Measurements from ENCODE around the gene OR9A2.
A peak's percentile ranks its signal among the peaks of the same experiment; 100 is the strongest.
"Not testable (repeated sequence)": the region's sequence is repeated elsewhere in the genome, so short reads cannot be mapped to it uniquely, and the experiment has no call there.

OR9A2 gene

DNA sequence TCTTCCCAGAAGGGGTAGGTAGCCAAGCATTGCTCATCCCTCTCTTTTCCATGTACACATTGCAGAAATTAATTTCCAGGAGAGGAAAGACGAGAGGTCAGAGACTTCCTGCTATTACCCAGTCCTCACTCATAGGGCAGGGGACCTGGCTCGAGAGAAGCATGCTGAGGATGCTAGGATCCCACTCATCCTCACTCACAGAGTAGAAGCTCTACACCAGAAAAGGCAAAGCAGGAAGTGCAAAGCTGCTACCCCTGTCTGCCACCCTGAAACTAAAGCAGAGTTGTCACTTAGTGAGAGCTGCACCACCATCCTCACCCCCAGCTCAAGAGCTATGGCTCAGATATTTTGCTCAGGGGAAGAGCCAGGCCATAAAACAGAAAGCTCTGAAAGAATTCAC, 9.9 kb downstream of the OR9A2 start:
- DNase-seq, result no peak

DNA sequence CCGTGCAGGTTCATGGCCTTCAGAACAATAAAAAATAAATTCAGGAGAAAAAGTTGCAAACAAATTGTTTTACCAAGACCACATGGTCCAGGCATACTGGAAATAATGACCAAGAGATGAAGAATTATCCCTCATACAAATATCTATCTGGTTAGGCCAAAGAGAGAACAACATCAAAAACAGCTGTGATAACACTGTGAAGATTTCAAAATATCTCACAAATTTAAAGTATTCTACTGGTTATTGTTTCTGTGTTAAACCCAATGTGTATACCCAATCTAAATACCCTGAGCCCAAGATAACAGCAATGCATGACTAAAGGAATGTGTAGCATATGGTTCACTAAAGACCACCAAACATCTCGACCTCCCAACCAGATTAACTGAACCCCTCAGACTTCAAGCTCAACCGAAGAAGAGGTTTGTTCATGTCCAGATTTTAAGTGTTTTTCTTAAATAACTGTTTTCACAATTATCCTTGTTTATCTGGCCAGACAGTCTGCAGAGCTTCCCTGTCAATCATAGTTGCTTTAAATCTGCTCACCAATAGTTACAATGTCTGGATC, 10.9 kb downstream of the OR9A2 start:
- no peak for DNase-seq

DNA sequence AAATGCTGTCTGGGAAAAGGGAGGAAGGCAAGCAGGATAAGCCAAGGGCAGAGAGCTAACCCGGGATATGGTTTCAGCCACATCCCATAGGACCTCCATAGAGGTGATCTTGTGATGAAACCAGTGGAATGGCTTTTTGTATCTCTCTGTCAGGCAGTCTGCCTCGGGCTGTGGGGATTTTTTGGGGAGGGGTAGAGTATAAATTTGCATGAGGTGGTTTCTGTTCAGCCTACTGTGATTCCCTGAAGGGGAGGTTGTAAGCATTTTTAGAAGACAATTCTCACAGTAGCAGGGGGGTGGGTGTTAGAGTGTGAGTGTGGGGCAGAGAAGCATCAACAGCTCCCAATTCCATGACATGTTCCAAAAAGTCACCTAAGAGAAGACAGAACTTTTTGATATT, 11.8 kb downstream of the OR9A2 start:
- no peak for DNase-seq

DNA sequence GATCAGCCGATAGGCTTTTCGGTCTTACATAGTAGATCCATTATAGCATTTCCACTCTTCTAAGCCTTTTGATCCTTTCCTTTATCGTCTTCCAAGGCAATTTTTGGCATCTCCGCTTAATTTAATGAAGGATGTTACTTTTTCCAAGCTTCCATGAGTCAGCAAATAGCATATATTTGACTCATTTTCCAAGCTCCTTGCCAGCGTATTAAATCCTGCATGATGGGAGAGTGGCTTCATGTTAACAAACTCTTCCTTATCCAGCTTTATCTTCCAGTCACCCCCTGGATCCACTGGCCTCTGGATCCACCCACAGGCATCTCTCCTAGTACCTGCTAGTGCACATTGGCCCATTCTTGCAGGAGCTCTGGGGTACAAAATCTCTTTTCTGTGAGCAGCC, 13.0 kb downstream of the OR9A2 start:
- DNase-seq, result no peak

DNA sequence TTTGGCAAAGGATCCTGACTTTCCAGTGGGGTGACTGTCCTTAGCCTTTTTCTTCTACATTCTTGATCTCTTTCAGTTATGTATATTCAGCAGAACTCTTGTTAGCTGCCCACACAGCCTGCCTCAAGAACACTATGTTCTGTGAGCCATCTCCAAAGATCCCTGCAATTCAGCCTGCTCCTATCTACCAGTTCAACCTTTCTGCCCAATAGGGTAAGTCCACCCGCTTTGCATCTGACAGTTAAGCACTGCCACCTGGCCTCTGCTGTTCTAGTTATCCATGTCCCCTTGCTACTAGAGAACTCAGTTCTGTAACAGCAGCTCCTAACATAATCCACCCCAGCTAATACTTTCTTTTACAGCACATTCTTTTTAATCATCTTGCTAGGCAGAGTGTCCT, 13.5 kb downstream of the OR9A2 start:
- no peak for DNase-seq

DNA sequence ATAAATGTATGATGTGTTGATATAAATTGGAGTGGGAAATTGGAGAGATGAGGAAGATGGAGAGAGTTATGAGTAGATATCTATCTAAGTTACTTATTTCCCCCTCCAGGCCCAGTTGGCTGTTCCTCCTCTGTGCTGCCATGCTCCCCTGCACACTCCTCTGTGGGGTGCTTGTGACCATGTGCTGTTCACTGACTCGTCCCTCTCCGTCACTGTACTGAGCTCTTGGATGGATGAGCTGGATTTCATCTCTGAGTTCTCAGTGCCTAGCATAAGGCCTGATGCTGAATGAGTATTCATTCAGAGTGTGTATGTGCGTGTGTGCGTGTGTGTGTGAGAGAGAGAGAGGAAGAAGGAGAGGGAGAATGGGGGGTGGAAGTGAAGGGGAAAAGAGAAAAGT, 14.5 kb downstream of the OR9A2 start:
- no peak for DNase-seq

DNA sequence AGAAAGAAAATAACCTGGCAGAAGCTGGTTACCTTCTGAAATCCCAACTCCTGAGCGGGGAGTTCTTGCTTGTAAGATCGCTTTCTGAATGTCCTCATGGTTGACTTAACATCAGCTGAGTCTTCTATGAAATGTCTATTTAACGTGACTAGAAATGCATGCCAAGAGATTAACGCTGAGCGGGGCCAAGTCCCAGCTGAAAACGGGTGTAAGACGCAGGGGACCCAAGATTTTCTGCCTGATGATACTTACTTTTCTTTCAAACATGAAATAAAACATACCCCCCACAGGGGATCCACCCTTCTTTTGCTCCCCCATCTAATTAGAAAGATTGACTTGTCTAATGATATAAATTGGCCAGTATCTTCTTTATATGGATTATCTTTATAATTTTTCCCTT, 14.9 kb downstream of the OR9A2 start:
- no peak for DNase-seq

DNA sequence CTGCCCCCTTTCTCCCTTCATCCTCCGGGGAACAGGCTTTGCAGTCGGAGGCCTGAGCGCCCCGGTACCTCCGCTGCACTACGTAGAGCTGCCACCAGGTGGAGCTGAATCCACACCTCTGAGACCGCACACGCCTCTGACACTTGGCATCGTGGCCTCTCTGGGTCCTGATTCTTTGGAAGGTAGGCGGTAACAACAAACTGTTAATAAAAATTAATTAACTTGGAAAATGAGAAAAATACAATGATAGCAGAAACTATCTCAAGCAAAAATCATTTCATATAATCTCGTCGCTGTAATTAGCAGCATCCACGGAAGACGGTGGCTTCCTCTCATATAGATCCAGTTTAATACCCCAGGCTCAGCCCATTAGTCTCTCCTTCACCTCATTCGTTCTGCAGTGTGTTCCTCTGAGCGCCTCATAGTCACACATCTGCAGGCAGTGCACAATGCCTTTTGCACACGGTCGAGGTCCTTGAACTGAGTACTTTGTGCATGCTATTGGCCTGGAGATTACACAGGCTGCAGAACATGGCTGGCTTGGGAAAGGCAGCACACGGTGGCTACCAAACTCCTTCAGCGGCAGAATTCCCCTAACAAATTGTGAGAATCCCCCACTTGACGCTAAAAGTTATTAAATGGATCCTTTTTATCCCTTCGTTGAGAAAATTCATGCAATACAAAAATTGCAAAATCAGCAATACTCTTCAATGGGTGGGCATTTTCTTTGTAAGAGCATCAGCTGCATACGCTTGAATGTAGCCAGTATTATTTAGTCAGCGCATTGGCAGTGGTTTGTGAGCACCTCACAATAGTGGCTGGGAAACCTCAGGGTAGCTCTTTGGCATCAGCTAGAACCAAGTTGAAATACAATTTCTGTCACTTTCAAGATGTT, 18.7 kb downstream of the OR9A2 start:
- DNase-seq, result peak; percentile 93

DNA sequence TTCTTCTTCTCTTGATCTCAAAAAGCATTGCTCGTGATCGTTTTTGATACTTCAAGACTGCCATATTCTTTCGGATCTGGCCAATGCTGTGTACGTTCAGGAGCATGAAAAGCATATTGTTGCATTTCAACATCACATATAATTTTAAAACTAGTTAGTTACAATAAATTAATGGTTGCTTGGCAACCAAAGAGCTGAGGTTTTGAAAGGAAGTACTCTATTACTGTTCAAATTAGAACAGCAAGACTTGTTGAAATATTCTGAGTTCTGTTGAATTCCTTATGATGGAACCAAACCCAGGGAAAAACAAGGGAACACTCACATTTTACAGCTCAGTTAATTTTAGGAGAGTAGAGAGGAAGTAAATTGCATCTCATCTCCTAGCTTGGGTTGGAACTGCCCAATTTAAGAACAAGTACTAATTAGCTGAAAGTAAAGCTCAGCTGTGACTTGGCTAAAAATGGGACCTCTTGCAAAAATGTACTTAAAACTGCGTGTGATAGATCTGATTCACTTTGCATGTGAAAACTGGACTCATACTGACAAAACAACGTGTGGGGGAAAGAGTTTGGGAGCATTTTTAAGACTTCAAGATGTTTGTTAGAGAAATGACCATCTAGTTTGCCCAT, 21.2 kb downstream of the OR9A2 start:
- no peak for DNase-seq

DNA sequence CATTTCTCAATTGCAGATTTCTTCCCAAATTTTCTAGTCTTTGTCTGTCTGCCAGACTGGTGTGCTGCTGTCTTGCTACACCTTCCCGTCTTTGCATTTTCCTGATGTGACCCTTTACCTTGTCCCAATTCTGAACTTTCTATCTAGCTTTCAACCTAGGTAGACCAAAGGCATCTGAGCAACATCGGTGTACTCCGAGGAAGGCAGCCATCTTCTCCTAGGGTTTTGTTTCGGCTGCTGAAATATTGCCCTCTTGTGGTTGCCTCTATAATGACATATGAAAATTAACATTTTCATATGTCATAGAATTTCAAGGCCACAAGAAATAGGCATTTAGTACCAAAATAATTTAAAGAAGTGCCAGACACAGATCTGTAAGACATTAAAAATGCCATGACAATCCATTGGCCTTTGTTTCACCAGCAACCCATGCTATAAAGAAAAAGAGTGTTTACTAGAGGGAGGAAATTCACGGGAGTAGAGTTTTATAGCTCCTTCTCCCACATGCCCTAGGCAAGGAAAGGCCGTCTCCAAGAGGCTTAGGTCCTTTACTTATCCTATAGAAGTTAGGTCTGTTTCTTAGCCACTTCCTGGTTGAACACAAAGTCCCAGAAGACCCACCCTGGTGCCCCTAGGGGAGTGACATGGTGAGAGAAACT, 23.4 kb downstream of the OR9A2 start:
- no peak for DNase-seq

DNA sequence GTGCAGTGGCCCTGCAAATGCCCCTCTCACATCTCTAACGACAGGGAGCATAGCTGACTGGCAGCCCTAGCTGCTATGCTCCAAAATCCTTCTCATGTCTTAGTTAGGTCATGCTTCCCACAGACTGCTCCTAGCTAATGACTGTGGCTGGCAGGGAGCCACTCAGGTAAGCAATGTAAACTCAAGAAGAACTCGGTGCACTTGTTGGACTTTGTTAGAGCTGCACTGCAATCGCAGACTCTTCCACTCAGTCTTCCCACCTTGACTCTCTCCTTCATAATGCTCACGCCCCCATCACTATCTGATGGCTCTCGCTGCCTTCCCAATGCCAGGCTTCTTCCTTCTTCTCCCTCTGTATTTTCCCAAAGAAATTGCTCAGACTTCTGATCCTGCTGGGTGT, 24.0 kb downstream of the OR9A2 start:
- no peak for DNase-seq

DNA sequence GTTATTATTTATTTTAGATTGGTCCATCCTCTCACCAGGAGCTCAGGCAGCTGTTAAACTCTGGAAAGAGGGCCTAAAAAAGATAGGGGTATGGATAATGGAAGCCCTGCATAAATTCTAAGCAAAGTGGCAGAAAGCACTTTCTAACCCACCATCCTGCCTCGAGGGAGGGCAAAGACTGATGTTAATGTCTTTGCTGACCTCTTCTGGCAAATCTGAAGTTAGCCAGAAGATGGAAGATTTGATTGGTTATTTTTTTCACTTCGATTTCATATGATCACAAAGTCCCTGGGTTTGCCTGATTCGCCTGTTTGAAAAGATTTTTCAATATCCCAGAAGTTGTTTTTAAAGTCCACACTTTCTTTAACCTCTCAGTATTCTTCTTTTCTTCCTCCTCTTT, 24.8 kb downstream of the OR9A2 start:
- DNase-seq, result no peak

DNA sequence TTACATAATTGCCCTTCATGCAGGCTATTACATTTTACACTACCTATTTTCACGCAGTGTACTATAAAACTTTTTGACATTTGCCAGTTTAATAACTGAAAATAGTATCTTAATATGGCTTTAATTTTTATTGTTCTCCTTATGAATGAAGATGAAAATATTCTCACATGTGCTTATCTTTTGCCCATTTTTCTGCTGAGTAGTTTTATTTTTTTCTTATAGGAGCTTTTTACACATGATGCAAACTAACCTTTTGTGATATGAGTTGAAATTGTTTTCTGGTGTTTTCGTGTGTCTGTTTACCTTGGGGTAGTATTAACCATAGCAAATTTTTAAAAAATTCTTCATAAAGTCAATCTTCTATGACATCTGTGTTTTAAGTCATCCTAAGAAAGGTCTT, 26.3 kb downstream of the OR9A2 start:
- DNase-seq, result no peak

DNA sequence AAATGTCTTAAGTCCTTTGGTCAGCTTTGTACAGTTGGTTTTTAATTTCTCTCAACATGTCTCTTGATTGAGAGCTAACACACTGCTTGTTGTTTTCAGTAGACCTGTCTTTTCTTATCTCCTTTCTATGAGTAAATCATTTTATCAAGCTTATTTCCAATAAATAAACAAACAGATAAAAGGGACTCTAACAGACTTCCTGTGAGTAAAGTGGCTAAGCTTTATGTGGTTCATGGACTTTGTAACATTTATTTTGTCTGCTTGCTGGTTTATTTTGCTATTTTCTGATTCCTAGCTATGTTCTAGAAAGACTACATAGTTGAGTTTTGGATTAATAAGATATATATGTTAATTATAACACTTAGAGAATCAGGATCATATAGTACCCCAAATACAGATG, 27.1 kb downstream of the OR9A2 start:
- no peak for DNase-seq

DNA sequence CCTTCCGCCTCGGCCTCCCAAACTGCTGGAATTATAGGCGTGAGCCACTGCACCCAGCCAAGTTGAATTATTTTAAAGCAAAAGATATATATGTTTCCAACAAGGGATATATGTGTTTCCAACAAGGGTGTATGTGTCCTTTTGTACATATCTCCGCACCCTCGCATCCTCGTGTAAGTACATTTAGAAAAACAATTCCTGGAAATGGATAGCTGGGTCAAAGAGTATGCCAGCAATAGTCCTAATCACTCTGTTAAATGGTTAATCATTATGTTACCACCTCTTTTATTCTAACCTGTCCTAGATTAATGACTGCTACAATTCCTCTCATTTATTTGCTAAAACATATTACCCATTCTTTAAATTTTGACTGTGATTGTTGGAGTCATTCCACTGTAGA, 28.0 kb downstream of the OR9A2 start:
- no peak for DNase-seq

DNA sequence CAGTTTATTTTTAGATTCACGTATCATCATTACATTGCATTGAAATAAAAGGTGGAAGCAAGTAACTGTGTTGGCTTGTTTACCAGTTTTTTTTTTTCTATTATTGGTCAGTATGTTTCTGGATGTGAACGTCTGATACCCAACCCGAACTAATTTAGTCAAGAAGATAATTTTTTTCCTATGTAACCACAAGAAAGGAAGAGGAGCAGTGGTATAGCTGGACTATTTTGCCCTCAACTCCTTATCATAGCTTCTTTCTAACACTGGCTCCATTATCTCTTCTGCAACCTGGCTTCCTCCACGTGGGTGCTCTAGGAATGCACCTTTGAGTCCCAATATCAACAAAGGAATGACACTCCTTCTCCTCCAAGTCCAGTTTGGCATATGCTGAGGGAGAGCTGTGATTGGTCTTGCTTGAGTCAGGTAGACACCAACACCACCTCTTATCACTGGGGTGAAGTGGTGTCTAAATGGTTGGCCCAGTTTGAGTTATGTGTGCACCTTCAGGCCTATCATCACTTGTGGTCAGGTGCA, 29.4 kb downstream of the OR9A2 start:
- DNase-seq, result no peak

DNA sequence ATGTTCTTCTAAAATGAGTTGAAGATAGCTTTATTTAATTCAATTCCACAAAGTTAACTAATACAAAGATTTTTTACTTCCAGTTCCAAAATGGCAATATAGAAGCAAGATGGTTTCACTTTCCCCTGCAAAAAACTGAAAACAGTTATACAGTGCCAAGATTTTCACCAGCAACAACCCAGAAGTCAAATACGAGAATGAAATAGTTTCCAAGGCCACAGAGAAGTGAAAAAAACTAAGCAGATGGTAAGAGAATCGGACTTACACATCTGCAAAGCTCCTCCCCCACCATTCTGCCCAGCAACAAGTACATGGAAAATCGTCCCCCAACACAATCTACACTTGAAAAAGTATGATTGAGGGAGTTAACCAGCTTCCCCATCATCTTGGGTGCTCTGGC, 34.5 kb downstream of the OR9A2 start:
- no peak for DNase-seq

DNA sequence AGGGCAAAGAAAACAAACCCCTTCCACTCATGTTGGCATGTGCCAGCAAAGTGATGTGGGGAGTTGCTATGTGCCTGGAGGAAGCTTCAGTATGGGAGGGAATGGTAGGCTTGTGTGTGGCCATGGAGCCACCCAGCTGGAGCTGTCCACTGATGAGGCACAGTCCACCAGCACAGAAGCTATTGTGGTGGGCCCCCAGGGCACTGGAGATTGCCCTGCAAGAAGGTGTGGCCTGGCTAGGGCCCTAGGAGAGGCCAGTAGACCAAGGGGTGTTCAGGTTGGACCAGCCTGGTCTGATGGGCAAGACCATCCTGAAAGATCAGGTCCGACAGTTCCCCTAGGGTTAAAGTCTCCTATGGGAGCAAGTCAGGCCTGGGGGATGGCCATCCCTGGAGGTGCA, 42.6 kb downstream of the OR9A2 start:
- DNase-seq, result no peak

DNA sequence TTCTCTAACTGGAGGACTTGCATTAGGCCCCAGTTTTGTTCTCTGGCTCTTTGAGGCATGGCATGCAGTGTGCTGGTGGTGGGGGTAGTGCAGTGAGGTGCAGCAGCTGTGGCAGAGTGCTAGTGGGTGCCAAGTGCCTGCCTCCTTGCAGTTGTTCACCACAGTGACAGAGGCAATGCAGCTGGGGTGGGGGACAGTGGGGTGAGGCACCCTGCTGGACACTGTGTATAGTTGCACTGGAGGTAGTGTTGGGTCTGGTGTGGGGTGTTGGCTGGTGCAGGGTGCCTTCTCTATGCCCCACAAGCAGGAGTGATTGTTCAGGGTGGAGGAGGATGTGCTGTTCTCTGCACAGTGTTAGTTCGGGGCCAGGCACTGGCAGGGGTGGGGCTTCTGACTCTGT, 43.1 kb downstream of the OR9A2 start:
- DNase-seq, result no peak

DNA sequence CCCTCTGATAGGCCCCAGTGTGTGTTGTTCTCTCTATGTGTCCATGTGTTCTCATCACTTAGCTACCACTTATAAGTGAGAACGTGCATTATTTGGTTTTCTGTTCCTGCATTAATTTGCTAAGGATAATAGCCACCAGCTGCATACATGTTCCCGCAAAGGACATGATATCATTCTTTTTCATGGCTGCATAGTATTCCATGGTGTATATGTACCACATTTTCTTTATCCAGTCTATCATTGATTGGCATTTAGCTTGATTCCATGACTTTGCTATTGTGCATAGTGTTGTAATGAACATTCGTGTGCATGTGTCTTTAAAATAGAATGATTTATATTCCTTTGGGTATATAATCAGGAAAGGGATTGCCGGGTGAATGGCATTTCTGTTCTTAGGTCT, 48.5 kb downstream of the OR9A2 start:
- not testable (repeated sequence) for DNase-seq
